ENCODE results near the gene NCSTN.

The NCSTN gene

DNA sequence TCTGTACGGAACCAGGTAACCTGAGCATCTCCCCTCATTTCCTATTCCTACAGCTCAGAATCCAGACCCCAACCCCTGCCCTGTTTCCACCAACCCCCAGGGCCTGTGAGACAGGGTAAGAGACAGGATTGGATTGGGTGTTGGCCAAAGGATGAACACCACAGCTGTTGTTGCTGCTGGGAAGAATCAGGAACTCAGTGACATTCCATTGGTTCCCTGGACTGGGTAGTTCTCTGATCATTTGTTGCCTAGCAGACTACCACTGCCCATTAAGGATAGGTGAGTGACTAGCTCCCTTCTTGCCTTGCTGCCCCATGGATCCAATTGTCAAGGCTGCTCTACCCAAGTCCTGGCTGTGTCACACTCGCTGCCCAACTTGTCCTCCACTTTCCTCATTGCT, 10.0 kb downstream of the NCSTN start:
- DNase-seq: no peak

DNA sequence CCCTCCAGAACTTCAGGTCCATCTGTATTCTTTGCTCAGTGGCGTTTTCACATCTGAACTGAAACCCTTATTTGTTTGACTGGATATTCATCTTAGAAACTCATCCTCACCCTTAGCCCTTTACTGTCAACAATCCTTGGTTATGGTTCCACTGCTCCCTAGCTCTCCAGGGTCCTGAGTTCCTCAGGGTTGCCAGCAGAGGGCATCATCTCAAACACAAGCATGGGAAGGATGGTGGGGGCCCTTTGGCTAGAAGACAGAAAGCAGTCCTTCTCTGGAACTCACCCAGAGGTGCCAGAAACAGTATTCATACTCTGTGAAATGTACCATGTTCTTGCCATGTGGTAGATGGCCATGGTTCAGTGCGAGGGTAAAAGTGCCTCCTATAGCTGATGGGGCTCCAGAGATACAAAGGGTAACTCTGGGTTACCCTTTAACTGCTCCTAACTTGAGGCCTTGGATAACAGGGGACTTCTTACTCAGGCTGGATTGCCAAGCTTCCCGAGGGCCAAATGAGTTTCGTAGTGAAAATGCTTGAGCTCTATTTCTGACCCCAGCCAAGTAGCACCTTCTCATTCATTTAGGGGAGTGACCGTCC, 11.3 kb downstream of the NCSTN start:
- DNase-seq: no peak

DNA sequence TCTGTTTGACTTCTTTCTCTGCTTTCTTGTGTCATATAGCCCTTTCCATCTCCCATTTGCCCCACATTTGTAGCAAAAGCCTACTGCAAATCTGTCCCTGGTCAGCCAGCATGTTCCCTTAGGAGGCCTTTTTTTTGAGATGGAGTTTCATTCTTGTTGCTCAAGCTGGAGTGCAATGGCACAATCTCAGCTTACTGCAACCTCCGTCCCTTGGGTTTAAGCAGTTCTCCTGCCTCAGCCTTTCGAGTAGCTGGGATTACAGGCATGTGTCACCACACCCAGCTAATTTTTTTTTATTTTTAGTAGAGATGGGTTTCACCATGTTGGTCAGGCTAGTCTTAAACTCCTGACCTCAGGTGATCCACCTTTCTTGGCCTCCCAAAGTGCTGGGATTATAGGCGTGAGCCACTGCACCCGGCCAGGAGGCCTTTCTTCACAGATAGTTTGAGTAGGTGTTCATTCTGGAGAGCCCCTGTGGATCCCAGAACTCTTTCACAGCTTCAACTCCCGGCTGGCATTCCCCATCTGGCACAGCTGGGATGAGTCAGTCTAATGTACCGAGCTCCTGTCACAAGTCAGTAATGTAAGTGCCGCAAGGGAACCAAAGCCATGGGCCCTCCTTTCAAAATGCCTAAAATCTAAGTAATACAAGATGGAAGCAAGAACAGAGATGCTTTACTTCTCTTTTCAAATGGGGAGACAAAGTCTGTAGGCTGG, 14.3 kb downstream of the NCSTN start:
- no peak for DNase-seq

DNA sequence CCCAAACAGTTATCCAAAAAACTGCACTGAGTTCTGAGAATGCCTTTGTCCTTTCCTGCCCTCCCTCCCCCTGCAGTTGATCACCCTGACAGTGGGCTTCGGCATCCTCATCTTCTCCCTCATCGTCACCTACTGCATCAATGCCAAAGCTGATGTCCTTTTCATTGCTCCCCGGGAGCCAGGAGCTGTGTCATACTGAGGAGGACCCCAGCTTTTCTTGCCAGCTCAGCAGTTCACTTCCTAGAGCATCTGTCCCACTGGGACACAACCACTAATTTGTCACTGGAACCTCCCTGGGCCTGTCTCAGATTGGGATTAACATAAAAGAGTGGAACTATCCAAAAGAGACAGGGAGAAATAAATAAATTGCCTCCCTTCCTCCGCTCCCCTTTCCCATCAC, 14.9 kb downstream of the NCSTN start:
- DNase-seq: no peak

DNA sequence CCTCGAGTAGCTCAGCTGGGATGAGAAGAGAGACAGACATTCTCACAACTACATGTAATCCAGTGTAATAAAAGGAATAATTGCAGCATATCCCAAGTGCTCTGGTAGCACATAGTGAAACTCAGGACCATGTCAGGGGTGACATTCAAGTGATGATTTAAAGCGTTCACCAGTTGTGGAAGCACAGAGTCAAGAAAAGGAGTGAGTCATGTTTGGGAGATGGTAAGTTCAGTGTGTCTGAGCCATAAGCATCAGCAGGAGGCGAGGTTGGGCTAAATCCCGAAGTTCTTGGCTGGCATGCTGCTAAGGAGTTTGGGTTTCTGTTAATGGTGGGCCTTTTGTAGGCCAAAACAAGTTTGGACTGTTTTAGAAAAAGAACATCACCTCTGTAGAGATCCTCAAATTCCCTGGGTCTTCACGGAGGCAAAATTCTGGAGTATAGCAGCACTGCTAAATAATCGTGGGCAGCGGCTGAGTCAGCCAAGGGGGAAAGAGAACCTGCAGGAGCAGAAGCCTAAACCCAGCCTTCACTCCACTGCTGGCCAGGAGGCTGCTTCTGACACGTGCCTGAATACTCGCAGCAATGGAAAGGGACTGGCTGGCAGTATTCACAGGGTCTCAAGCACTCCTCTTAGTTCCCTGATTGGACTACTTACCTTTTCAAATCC, 16.5 kb downstream of the NCSTN start:
- no peak for DNase-seq

DNA sequence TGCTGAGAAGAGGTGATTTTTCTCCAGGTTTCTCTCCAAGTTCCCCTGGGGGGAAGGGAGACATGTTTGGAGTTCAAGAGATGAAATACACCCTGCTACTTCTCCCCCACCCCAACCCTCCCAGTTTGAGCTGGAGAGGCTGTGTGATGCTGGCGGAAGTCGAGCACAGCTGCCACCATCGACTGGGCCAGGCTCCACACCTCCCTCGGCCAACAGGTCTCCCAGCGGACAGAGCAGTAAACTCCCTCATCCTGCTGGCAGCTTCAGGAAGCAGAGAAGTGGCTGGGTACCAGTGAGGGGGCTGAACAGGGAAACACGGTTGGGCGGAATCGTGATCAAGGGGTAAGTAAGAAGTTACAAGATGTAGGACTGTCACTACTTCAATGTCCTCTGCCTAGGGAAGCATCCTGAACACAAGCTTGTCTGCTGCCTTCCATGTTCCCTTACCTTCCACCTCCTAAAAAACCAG, 17.1 kb downstream of the NCSTN start:
- DNase-seq: no peak

DNA sequence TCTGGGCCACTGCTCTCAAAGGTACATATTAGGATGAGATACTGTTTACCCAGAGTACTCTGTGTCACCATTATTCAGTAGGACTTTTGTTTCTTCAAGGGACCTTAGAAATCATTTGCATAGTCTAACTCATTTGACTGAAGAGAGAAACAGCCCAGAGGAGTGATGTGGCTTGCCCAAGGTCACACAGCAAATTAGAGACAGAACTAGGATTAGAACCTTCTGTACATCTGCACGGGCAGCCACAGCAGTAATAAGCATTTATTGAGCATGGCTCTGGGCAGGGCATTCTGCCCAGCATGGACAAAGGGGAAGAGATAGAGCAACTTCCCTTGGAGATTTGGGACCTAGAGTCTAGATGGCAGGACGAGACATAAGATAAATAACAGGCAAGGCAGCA, 18.0 kb downstream of the NCSTN start:
- DNase-seq: no peak

DNA sequence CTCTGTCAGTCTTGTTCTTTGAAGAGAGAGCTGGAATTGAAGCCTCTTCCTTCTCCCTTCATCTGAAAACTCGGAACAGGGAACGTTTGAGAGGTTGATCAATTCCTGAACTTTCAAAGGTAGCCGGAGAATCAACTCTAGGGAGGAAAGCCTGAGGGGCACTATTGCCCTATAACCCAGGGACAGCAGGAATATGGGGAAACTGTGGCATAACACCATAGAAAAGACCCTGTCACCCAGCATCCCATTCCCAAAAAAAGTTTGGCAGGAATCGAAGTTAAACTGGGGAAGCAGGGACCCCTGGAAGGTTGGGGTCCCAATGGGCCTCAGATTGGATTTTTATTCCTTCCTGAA, 18.6 kb downstream of the NCSTN start:
- no peak for DNase-seq

DNA sequence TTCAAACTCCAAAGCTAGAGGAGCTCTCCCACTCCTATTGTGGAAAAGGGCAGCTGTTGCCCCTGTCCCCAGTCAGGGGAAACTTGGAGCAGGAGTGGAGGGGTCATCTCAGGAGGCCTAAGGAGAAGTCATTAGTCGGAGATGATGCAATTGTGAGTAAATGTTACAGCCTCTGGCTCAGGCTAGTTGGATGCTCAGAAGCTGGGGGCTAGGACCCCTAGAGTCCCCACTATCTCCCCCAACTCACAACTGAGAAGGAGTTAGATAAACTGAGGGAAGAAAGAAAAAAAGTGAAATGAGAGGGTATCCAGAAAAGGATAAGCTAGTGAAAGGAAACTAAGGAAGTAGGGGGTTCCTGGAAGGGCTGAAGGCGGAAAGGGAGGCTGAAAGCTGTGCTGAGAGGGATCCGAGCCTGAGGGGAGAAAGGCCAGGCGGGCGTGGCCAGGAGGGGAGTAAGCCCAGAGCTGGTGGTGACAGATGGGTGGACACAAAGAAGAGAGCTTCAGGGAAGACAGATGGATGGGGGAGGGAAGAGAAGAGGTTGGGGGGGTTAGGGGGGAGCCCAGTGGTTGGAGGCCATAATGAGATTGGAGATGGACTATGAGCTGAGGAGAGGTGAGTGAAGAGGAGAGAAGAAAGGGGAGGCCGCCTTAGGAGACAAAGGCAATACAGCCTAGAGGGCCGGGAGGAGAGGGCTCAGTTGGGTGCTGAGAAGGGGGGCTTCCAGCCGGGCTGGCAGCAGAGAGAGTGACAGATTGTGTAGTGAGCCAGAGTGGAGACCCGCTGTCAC, 19.2 kb downstream of the NCSTN start:
- DNase-seq: no peak

DNA sequence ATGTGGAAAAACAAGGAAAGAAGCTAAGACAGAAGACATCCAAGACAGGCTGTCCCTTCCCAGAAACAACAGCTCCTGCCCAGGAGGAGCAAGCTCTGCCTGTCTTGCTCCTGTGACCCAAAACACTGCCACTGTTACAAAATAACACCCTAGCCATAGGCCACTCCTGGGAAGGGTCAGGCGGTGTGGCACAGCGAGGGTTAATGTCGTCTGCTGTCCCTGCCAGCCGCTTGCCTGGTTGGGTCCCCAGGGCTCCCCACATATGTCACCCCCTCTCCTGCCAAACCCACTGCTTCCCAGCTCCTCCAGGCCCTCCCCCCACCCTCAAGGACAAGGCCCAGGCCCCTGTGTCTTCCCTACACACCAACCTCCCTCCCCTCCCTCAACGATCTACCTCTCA, 19.8 kb downstream of the NCSTN start:
- DNase-seq: no peak

DNA sequence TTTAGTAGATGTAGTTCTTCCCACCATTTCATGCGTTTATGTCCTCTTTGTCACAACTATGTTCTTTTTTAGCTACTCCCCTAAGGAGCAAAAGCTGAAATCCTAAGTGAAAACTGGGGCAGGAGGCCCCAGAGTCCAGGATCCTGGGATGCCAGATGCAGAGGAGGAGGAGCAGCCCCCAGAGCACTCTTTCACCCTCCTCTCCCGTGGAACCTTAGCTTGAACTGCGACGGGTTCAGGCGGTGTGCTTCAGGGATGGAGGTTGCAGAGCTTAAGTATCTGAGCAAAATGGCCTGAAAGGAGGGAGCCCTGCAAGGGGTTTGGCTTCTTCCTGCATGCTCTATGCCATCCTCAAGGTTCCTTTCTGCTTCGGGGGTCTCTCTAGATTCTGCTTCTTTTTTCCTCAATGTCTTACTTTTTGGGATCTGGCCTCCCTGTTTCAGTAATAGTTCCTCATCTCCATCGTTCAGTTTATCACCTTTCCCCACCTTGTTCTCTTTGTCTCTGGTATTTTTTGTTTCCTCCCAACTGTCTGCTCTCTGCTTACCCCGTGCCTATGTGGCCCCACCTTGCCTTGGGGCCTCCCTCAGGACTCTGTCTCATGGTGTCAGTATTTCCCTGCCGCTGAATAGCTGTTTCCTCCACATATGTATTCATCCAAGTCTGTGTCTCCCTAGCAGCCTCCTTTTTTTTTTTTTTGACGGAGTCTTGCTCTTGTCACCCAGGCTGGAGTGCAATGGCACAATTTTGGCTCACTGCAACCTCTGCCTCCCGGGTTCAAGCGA, 21.0 kb downstream of the NCSTN start:
- no peak for DNase-seq

DNA sequence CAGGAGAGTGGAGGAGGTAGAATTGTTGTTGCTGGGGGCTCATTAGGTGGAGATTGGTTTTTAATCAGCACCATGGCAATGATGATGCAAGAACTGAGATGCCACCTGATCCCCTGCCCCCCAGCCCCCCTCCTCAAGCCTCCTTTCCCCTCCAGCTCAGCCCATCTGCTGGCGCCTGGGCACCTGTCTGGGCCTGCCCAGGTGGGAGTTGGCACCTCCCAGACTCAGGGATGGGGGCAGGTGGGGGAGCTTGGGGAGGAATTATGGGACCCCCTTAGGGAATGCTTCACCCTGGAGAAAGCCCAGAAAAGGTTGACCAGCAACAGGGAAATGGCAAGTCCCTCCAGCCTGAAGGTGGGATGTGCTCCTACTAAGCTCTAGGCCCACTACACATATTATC, 22.1 kb downstream of the NCSTN start:
- no peak for DNase-seq

DNA sequence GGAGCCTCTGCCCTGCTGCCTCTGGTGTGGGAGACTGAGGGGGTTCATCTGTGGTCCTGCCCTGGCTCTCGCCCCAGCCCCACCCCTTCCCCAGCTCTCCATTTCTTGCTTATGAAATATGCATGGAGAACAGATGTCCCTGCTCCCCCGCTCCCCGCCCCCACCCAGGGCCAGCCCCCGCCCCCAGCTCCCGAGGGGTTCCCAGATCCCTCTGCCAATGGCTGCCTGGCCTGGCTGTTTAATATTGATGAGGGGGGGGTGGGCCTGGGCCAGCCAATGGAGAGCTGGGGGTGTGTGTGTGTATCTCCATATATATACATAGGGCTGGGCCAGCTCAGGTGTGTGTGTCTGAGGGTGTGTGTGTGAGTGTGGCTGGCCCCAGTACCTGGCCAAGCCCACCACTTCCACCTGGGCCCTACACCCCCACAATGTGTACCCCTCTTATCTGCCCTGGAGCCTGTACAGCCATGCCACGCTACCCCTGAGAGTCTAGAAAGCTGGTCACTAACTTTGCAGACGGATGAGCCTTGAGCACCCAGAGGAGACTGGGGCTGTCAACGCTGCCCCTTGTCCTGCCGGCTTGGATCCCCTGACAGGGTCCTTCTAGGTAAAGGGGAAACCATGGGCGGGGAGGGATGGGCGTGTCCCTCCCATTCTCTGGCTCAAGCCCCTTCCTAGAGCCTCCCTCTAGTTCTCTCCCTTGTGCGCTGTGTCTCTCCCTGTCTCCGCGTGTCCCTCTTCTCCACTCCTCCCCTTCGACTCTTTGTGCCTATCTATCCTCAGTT, 23.7 kb downstream of the NCSTN start, which contains the start of gene NHLH1:
TSS of gene NHLH1 (plus strand) at position 341 of the 785 bp plus-strand sequence. CDS start 3,661 bp downstream, outside the sequence.
- DNase-seq: no peak

DNA sequence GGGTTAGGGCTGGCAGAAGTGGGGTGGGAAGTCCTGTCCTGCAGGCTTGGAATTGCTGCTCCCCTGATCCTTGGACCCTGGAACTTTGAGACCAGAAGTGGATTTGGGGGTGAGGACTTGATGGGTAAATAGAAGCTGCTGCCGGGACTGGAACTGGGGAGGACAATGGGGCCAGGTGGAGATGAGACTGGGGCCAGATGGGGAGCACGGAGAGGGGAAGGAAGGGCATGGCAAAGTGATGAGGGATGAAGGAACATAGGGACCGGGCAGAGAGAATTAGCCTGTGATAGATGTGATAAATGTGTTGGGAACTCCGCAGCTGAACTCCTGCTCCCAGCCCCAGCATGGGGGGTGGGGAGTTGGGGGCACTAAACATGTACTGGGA, 24.3 kb downstream of the NCSTN start:
- DNase-seq: no peak

DNA sequence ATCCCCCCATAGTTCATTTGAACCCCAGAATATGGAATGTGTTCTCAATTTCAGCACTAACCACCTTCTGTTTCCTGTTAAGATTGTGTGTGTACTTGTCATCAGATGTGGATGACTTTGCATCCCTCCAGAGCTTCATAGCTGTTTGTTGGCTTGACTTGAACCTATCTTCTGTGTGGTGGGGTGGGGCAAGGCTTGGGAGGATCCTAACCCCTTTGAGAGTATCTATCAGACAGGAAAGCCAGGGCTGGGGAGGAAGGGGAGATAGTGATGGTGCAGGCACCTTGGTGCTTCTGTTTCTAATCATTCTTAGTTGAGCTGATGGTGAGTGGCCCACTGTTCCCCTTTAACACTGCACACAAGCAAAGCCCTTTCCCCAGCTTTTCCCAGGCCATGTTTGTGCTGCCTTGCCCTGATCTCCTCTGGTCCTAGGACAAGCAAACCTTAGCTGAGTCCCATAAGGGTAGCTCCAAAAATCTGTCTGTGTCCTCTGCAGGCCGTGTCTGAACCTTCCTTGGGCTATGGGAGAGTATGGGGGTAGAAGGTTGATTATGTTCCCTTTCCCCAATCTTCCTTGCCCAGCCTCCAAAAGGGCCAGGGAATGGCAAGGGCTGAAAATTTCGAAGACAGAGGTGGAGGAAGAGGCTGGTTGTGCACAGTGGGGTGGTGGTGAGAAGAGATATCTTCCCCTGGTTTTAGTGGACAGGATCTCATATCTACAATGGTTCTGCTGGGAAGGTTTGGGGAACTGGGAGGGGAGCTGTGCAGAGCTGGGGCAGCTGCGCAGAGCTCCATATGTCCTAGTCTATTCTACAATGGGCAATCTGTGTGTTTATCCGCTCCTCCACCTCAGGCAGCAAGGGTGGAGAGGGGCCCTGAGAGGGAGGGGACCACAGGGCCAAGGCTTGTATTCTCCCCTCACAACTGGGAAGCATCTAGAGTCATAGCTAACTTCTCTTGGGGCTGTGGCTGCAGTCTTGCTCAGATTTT, 25.0 kb downstream of the NCSTN start:
- DNase-seq: no peak

DNA sequence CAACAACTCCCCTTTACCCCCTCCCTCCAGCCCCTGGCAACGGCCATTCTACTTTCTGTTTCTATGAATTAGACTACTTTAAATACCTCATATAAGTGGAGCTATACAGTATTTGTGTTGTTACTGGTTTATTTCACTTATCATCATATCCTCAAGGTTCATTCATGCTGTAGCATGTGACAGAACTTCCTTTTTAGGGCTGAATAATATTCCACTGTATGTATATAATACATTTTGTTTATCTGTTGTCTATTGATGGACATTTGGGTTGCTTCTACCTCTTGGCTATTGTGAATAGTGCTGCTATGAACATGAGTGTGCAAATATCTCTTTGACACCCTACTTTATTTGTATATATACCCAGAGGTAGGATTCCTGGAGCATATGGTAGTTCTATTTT, 25.9 kb downstream of the NCSTN start:
- DNase-seq: no peak

DNA sequence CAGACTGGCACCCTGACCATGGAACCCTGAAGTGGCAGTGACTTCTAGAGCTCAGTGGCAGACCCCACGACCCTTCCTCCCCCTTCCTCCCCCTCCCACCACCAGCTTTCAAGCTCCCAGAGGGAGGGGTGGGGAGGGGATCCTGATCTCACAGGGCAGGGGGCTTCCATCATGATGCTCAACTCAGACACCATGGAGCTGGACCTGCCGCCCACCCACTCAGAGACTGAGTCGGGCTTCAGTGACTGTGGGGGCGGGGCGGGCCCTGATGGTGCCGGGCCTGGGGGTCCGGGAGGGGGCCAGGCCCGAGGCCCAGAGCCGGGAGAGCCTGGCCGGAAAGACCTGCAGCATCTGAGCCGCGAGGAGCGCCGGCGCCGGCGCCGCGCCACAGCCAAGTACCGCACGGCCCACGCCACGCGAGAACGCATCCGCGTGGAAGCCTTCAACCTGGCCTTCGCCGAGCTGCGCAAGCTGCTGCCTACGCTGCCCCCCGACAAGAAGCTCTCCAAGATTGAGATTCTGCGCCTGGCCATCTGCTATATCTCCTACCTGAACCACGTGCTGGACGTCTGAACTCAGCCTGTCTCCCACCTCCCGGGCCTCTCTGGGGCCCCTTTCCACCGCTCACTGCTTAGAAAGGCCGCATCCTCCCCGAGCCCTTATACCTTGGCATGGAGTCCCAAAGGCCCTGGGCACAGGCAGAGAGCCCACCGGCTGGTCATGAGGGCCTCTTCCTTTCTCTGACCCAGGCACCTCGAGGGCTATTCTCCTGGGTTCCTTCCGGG, 27.6 kb downstream of the NCSTN start:
- no peak for DNase-seq

DNA sequence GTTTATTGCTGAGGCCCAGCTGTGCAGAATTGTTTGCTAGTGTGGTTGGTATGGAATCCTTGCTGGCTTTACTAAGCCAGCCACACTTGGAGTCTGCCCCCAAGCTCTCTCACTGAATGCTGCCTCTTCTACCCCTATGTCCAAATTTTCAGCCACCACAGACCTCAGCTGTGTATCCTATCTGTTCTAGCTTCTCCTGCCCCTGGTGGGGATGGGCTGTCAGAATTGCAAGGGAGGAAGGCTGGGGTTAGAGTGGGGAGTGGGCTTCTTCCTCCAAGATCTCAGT, 28.1 kb downstream of the NCSTN start:
- DNase-seq: no peak

DNA sequence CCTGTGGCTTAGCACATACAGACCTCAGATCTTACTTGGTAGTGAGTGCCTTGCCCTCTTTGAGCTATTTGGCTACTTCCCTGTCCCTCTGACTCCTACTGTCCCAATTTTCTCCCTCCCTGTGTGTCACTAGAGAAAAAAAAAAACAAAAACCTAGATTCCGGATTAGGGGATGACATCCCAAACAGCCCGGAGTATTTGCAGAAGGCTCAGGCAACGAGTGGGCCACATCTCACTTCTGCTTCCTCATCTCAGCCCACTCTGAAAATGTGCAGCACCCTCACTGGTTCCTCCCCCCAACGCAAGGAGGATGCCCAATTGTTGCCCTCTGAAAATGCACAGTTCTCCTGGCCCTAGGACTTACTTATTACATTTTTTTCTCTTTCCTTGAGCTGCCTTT, 28.6 kb downstream of the NCSTN start:
- no peak for DNase-seq

DNA sequence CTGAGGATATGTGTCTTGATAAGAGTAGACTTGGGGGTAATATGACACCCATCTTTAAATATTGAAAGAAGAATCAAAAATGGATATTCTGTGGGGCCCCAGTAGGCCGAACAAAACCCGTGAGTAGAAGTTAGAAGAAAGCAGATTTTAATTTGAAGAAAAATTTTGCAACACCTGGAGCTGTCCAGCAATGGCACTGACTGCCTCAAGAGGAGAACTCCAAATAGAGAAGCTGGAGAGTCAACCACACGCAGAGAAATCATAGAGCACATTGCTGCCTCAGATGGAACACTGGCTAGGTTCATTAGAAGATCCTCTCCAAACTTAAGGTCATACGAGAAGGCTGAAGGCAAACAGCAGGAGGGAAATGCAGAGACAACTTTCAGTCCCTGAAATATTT, 30.5 kb downstream of the NCSTN start:
- no peak for DNase-seq
